GM19468 (cell line): ENCODE data around the gene SLC25A6.
"Not testable (repeated sequence)": the region's sequence is repeated elsewhere in the genome, so short reads cannot be mapped to it uniquely, and the experiment has no call there.

ENCODE experiments used
- ATAC-seq: cut with Tn5 transposase; IDR thresholded peaks from one replicate; pipeline ENCODE4 v1.9.1; 2021; ENCODE audit warnings: mild to moderate bottlenecking, moderate library complexity, moderate number of reproducible peaks; ENCODE audit not compliant: unreplicated experiment; ENCODE audit errors: extremely low read depth

The SLC25A6 gene

DNA sequence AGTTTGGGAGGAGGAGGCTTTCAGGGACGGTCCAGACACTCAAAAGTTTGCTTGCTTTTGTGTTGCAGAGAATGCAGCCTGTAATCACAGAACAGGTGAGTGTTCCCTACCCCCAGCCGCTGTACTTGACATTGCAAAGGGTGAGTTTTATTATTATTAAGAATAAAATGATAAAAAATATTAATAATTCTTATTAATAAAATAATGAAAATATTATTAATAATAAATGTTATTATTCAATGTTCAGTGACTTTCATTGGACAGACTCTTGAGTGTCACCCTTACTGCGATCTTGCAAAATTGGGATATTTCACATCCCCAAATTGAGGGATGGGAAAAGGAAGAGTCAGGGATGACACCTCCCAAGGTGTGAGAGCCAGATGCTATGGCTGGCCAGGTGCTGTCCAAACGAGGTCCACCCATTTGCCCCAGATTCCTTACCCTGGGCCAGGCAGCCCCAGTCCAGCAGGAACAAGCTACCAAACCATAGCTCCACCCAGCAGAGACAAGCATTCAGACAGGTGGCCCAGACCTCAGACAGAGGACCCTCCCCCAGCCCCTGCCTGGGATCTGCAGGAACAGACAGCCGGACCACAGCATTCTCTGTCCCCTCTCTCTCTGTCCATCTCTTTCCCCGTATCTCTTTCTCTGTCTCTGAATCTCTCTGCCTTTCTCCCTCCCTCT lies 33.0 kb downstream of the SLC25A6 start:
- no peak for ATAC-seq

DNA sequence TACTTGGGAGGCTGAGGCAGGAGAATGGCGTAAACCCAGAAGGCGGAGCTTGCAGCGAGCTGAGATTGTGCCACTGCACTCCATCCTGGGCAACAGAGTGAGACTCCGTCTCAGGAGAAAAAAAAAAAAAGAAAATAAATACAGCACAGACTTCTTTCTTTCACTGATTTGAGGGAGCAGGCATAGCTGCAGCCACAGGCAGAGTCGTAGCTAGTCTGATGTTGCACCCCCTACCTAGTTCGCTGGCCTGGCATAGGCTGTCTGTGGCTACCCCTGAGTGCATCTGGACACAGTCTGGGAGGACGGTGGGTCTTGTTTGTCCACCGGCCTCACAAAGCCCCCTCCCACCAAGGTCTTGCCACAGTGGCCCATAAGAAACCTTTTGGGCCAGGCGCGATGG lies 33.9 kb downstream of the SLC25A6 start:
- ATAC-seq = no peak

DNA sequence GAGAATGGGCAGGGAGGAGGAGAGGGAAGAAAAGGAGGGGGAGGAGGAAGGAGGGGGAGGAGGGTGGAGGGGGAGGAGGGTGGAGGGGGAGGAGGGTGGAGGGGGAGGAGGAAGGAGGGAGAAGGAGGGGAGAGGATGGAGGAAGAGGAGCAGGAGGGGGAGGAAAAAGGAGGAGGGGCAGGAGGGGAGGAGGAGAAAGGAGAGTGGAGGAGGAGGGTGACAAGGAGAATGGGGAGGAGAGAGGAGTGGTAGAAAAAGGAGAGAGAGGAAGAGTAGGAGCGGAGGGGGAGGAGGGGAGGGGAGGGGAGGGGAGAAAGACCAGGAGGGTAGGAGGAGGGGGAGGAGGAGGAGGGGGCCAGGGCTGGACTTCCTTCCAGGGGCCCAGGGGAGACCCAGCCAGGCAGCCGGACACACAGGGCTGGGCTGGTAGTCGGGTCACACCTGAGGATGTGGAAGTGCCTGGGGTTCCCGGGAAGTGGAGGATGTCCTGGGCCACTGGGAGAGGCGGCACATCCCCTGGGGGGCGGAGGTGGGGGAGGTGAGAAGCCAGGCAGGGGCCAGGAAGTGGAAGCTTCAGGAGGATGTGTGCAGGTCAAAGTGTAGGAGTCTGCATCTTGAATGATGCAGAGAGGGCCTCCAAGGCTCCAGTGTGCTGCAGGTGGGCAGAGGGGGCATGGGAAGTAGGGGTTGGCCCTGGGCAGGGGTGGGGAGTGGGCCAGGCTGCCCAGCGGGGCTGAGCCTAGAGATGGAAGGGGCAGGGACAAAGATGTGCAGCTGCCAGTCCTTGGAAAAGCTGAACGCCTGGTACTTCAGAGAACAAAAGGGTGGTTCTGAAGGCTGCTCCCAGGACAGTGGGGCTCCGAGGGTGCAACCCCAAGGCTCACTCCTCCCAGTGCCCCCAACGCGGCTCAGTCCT lies 36.5 kb downstream of the SLC25A6 start:
- ATAC-seq = no peak

DNA sequence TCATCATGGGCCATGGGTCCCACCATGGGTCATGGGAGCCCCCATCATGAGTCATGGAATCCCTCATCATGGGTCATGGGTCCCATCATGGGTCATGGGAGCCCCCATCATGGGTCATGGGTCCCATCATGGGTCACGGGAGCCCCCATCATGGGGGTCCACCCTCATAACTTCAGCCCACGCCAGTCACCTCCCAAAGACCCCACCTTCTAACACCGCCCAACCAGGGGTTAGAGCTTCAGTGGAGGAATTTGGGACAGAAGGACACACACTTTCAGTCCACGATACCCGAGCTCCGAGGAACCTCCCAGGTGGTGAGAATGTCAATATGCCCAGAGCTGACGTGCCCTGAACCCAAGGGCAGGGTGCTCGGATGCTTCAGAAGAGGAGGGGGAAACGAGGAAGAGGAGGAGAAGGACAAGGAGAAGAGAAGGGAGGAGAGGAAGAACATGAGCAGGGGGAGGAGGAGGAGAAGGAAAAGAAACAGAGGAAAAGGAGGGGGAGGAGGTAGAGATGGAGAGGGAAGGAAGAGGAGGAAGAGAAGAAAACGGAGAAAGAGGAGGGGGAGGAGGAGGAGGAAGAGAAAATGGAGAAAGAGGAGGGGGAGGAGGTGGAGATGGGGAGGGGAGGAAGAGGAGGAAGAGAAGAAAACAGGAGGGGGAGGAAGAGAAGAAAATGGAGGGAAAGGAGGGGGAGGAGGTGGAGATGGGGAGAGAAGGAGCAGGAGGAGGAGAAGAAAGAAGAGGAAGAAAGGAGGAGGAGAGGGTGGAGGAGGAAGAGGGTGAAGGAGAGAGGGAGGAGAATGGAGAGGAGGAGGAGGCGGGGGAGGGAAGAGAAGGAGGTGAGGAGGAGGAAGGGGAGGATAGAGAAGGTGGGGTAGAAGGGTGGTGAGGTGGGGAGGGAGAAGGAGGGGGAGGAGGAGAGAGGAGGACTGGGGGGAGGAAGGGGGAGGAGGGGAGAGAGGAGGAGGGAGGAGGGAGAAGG lies 37.6 kb downstream of the SLC25A6 start:
- ATAC-seq = no peak

DNA sequence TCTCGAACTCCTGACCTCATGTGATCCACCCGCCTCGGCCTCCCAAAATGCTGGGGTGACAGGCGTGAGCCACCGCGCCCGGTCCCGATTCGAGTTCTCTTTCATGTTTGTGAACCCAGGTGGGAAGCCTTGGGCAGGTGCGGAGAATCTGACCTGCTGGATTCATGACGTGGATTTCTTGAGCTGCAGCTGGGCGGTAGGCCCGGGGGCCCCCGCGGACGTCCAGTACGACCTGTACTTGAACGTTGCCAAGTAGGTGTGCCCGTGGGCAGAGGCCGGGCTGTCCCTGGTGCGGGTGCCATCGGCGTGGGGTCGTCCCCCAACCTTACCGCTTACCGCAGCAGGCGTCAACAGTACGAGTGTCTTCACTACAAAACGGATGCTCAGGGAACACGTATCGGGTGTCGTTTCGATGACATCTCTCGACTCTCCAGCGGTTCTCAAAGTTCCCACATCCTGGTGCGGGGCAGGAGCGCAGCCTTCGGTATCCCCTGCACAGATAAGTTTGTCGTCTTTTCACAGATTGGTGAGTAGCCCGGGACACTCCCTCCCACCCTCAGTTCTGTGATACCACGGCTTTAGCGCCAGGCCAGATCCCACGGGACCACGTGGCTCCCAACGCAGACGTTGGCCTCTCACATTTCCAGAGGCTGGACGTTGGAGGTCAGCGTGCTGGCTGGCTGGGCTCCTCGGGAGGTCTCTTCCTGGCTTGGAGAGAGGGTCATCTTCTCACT lies 39.8 kb downstream of the SLC25A6 start:
- ATAC-seq = no peak

DNA sequence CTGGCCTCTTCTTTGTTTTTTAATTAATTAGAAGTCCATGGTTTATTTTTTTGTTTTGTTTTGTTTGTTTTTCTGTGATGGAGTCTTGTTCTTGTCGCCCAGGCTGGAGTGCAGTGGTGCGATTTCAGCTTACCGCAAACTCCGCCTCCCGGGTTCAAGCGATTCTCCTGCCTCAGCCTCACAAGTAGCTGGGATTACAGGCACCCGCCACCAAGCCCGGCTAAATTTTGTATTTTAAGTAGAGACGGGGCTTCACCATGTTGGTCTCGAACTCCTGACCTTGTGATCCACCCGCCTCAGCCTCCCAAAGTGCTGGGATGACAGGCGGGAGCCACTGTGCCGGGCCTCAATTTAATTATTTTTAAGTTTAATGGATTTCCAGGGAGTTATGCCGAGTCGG lies 42.3 kb downstream of the SLC25A6 start:
- ATAC-seq = not testable (repeated sequence)

DNA sequence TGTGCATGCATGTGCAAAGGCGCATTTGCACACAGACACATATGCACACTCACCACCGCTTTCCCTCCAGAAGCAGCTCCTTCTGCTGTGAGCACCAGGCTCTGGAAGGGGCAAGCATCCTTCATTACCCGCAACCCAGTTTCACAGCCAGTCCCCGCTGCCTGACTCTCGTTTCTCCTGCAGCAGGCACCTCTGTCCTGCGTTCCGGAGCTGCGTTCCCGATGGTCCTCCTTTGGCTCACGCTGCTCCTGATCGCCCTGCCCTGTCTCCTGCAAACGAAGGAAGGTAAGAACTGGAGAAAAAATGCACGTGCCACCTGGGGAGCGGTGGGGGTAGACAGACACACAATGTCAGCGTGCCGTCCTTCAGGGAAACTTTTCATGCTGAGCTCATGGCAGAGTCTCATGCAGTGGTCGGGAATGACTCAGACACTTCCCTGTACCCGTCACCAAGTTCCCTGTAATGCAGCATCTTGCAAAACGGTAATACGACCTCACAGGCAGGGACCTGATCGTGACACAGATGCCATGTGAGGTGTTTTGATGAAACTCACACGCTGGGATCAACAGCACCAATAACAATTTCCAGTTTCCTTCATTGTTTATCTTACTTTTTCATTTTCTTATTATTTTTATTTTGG lies 50.2 kb downstream of the SLC25A6 start:
- no peak for ATAC-seq

DNA sequence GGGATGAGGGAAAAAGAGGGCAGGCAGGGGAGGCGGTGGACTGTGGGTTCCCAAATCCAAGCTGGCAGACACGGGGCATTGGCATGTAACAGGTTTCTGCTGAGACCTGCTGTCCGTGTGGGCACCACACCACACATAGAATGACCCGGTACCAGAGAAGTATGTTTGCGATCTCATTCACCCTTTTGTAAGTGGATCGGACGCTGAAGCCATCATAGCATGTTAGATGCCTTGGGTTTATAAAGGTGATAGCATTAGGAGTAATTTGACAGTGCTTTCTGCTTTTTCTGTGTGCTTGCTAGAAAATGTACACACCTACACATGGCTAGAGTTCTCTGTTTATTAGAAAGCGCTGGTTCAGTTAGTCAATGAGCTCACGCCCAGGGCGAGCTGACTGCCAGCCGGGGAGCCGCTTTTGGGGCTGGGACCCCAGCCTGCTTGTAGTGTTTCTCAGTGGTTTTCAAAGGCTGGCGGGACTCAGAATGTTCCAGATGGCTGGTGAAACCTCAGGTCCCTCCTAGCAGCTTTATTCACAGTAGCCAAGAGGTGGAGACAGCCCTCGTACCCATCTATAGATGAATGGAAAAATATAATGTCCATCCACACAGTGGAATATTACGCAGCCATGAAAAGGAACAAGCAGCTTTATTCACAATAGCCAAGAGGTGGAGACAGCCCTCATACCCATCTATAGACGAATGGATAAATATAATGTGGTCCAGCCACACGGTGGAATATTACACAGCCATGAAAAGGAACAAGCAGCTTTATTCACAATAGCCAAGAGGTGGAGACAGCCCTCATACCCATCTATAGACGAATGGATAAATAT lies 54.7 kb downstream of the SLC25A6 start:
- no peak for ATAC-seq

DNA sequence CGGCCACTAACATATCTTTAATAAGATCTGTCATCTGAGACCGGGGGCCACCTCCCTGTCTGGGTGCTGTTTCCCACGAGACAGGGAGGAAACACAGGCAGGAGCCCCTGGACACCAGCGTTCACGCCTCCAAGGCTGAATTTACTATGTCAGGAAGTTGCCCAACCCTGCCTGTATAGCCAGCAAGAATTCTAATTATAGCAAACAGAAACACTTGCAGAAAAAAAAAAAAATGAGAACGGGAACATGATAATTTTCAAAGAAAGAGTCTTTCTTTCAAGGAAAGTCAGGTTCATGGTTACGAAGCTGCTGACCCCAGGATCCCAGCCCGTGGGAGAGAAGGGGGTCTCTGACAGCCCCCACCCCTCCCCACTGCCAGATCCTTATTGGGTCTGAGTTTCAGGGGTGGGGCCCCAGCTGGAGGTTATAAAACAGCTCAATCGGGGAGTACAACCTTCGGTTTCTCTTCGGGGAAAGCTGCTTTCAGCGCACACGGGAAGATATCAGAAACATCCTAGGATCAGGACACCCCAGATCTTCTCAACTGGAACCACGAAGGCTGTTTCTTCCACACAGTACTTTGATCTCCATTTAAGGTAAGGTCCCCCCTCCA lies 55.5 kb downstream of the SLC25A6 start, which contains the start of gene IL3RA:
Gene IL3RA, plus strand, starts transcription at position 455 of the 613 bp plus-strand sequence. CDS start 4,981 bp downstream, outside the sequence.
- peak; percentile 35 for ATAC-seq
